H9 (cell line): ENCODE results near the gene FRYL. TPM values are rescaled to one million over a fixed set of nuclear protein-coding genes. Genes with fewer than 3 reads are reported as not detected.

Experiments used
- DNase-seq: peaks from one replicate; pipeline ENCODE4 v3.0.0-alpha.2; 2017
- H2AFZ ChIP-seq: one replicate; pipeline ENCODE4 v1.6.1; 2013; ENCODE audit warnings: mild to moderate bottlenecking, low read length, control low read depth, moderate library complexity
- H2AK5ac ChIP-seq: 2 replicates; pipeline ENCODE4 v1.6.1; 2013; ENCODE audit warnings: low read length, control low read depth, mixed read lengths; ENCODE audit not compliant: insufficient read length
- H2BK120ac ChIP-seq: one replicate; pipeline ENCODE4 v1.6.1; 2013; ENCODE audit warnings: low read depth, mild to moderate bottlenecking, low read length, control low read depth, inconsistent platforms; ENCODE audit not compliant: poor library complexity, severe bottlenecking
- H2BK12ac ChIP-seq: 2 replicates; pipeline ENCODE4 v1.6.1; 2013; ENCODE audit warnings: low read length, control low read depth, mixed read lengths, low read depth; ENCODE audit not compliant: insufficient read length
- H2BK15ac ChIP-seq: 2 replicates; pipeline ENCODE4 v1.6.1; 2013; ENCODE audit warnings: low read depth, low read length, control low read depth
- H2BK20ac ChIP-seq: one replicate; pipeline ENCODE4 v1.6.1; 2013; ENCODE audit warnings: low read depth, mild to moderate bottlenecking, low read length, control low read depth, inconsistent platforms; ENCODE audit not compliant: poor library complexity, severe bottlenecking
- H2BK5ac ChIP-seq: 2 replicates; pipeline ENCODE4 v1.6.1; 2013; ENCODE audit warnings: low read length, control low read depth, mixed read lengths; ENCODE audit not compliant: insufficient read length
- H3K14ac ChIP-seq: 2 replicates; pipeline ENCODE4 v1.6.1; 2013; ENCODE audit warnings: low read length, control low read depth; ENCODE audit not compliant: insufficient read depth
- H3K18ac ChIP-seq: 2 replicates; pipeline ENCODE4 v1.6.1; 2013; ENCODE audit warnings: low read depth, mild to moderate bottlenecking, mixed read lengths, low read length, control low read depth; ENCODE audit not compliant: insufficient read length
- H3K23ac ChIP-seq: 2 replicates; pipeline ENCODE4 v1.6.1; 2013; ENCODE audit warnings: low read length, control low read depth, mixed read lengths, low read depth; ENCODE audit not compliant: insufficient read length
- H3K23me2 ChIP-seq: 2 replicates; pipeline ENCODE4 v1.6.1; 2013; ENCODE audit warnings: low read depth, mild to moderate bottlenecking, mixed read lengths, low read length, control low read depth; ENCODE audit not compliant: insufficient read length, poor library complexity, severe bottlenecking
- H3K27ac ChIP-seq: 2 replicates; pipeline ENCODE4 v1.5.1; 2013; ENCODE audit warnings: low read length, control low read depth, mixed read lengths, low read depth; ENCODE audit not compliant: insufficient read length
- H3K27me3 ChIP-seq: 2 replicates; pipeline ENCODE4 v1.6.1; 2013; ENCODE audit warnings: low read length, control low read depth, inconsistent platforms; ENCODE audit not compliant: insufficient read depth
- H3K4ac ChIP-seq: 2 replicates; pipeline ENCODE4 v1.6.1; 2013; ENCODE audit warnings: low read depth, mild to moderate bottlenecking, control low read depth, inconsistent platforms, low read length, moderate library complexity
- H3K4me1 ChIP-seq: 2 replicates; pipeline ENCODE4 v1.6.1; 2013; ENCODE audit warnings: low read length, control low read depth, inconsistent platforms; ENCODE audit not compliant: insufficient read depth
- H3K4me2 ChIP-seq: 2 replicates; pipeline ENCODE4 v1.6.1; 2013; ENCODE audit warnings: low read length, control low read depth, mixed read lengths; ENCODE audit not compliant: insufficient read length, insufficient read depth
- H3K56ac ChIP-seq: 2 replicates; pipeline ENCODE4 v1.6.1; 2013; ENCODE audit warnings: low read depth, mild to moderate bottlenecking, mixed read lengths, low read length, control low read depth; ENCODE audit not compliant: insufficient read length
- H3K79me1 ChIP-seq: 2 replicates; pipeline ENCODE4 v1.6.1; 2013; ENCODE audit warnings: low read depth, mild to moderate bottlenecking, moderate library complexity, low read length, control low read depth, inconsistent platforms; ENCODE audit not compliant: insufficient read depth, poor library complexity, severe bottlenecking
- H3K79me2 ChIP-seq: 2 replicates; pipeline ENCODE4 v1.6.1; 2013; ENCODE audit warnings: low read length, control low read depth, inconsistent platforms; ENCODE audit not compliant: insufficient read depth
- H3K9ac ChIP-seq: 2 replicates; pipeline ENCODE4 v1.6.1; 2013; ENCODE audit warnings: low read length, control low read depth, mixed read lengths; ENCODE audit not compliant: insufficient read length; ENCODE audit errors: extremely low read depth
- H3K9me3 ChIP-seq: one replicate; pipeline ENCODE4 v1.6.1; 2013; ENCODE audit warnings: low read depth, low read length, inconsistent platforms; ENCODE audit not compliant: control insufficient read depth
- H3T11ph ChIP-seq: one replicate; pipeline ENCODE4 v1.6.1; 2013; ENCODE audit warnings: mild to moderate bottlenecking, low read length, control low read depth, inconsistent platforms
- H4K20me1 ChIP-seq: one replicate; pipeline ENCODE4 v1.6.1; 2013; ENCODE audit not compliant: control insufficient read depth, insufficient read length, insufficient read depth
- H4K5ac ChIP-seq: 2 replicates; pipeline ENCODE4 v1.6.1; 2013; ENCODE audit warnings: low read depth, mild to moderate bottlenecking, mixed read lengths, low read length, control low read depth; ENCODE audit not compliant: insufficient read length
- H4K8ac ChIP-seq: replicated peaks from 2 replicates; pipeline ENCODE4 v1.6.1; 2013; ENCODE audit warnings: low read length, control low read depth, mixed read lengths, low read depth; ENCODE audit not compliant: insufficient read length
- H4K91ac ChIP-seq: 2 replicates; pipeline ENCODE4 v1.6.1; 2013; ENCODE audit warnings: low read depth, mild to moderate bottlenecking, moderate library complexity, mixed read lengths, low read length, control low read depth; ENCODE audit not compliant: insufficient read length
- H3K27ac Mint-ChIP-seq, 3 experiments: 2 replicates in 2 of 3; 3 replicates in 1 of 3; pipeline ENCODE4 v1.8.0; 2020 to 2021; ENCODE audit warnings: mixed read lengths in 3 of 3, mild to moderate bottlenecking in 1 of 3, moderate library complexity in 1 of 3
- H3K27me3 Mint-ChIP-seq: 2 replicates; pipeline ENCODE4 v1.8.0; 2021; ENCODE audit warnings: low read depth, mild to moderate bottlenecking, moderate library complexity, mixed read lengths
- H3K36me3 Mint-ChIP-seq, 3 experiments: 2 replicates in 2 of 3; 3 replicates in 1 of 3; pipeline ENCODE4 v1.8.0; 2020 to 2021; ENCODE audit warnings: low read depth in 3 of 3, mixed read lengths in 3 of 3; ENCODE audit not compliant: insufficient read depth in 1 of 3
- H3K4me1 Mint-ChIP-seq, 2 experiments: 2 replicates each; pipeline ENCODE4 v1.8.0; 2020; ENCODE audit warnings: mixed read lengths in 2 of 2
- H3K4me3 Mint-ChIP-seq, 2 experiments: 2 replicates in 1 of 2; 3 replicates in 1 of 2; pipeline ENCODE4 v1.8.0; 2020 to 2021; ENCODE audit warnings: mild to moderate bottlenecking in 2 of 2, mixed read lengths in 2 of 2, moderate library complexity in 1 of 2
- H3K9me3 Mint-ChIP-seq, 2 experiments: 2 replicates in 1 of 2; 3 replicates in 1 of 2; pipeline ENCODE4 v1.8.0; 2020; ENCODE audit warnings: mild to moderate bottlenecking in 2 of 2, mixed read lengths in 2 of 2, moderate library complexity in 1 of 2
- WGBS: extraction: QIAGEN DNeasy Blood & Tissue Kit; methylation state at CpG from one replicate; pipeline ENCODE4 v1.1.7; 2013; ENCODE audit warnings: missing lambda C conversion rate, low lambda C conversion rate, mixed read lengths; ENCODE audit not compliant: insufficient read length; ENCODE audit errors: extremely low coverage; 5-methylcytosine and 5-hydroxymethylcytosine counted together
- total RNA-seq: library from RNA; stranded (reverse); gene quantifications from 2 replicates; pipeline ENCODE4 v1.2.1, GENCODE V29; 2021
- TF ChIP-seq, protein P1 (sequence below): fragments of 200-600 bp; sonication (generic); conservative IDR thresholded peaks from 3 replicates; pipeline ENCODE4 v1.8.0; 2021; ENCODE audit warnings: antibody characterized with exemption, mild to moderate bottlenecking

The FRYL gene
- total RNA-seq, 1 experiment from 2014 or later, result 31.5 TPM

DNA sequence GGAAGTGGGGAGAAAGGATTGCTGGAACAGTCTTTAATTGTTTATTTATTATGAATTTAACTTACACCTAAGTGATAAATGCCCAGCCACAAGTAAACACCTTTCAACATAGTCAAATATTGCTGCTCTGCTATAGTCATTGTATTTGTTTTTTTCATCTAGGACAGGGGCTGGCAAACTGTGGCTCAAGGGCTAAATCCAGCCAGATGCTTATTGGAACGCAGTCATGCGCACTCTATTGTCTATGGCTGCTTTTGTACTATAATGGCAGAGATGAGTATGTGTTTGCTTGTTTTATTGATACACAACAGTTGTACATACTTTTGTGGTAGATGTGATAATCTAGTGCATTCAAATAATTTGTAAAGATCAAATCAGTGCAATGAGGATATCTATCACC lies 194.7 kb downstream of the FRYL start:
- Histone ChIP-seq H3K27ac (no peak overlapping the region), H3K9ac (no peak overlapping the region), H2AFZ (no peak overlapping the region), H3K4ac (no peak overlapping the region), H2BK20ac (no peak overlapping the region), H4K8ac (no peak overlapping the region), H3K56ac (no peak overlapping the region), H2BK15ac (no peak overlapping the region), H2BK12ac (no peak overlapping the region), H4K91ac (no peak overlapping the region), H2BK120ac (no peak overlapping the region), H4K20me1 (no peaks in the 10 kb centered on the region), H3K4me1 (no peaks in the 10 kb centered on the region), H3K79me2 (no peaks in the 10 kb centered on the region), H3K14ac (no peak overlapping the region), H4K5ac (no peak overlapping the region), H3K27me3 (no peaks in the 10 kb centered on the region), H3K18ac (no peak overlapping the region), H2AK5ac (no peak overlapping the region), H3T11ph (no peak overlapping the region), H3K4me2 (no peak overlapping the region), H3K23me2 (no peaks in the 10 kb centered on the region), H3K23ac (no peak overlapping the region), H3K79me1 (no peaks in the 10 kb centered on the region), H3K9me3 (no peaks in the 10 kb centered on the region), H2BK5ac (no peak overlapping the region)
- DNase-seq, result no peak
- peaks cover 15 to 49% (median 41%) of the 10 kb centered on the region in 3 experiments; a peak in 6 of 7 replicates for H3K36me3 Mint-ChIP-seq
- no CpG with 5 or more reads among the region's 2 CpGs for WGBS
- no peaks in the 10 kb centered on the region for H3K9me3 Mint-ChIP-seq
- TF ChIP-seq, protein P1, sequence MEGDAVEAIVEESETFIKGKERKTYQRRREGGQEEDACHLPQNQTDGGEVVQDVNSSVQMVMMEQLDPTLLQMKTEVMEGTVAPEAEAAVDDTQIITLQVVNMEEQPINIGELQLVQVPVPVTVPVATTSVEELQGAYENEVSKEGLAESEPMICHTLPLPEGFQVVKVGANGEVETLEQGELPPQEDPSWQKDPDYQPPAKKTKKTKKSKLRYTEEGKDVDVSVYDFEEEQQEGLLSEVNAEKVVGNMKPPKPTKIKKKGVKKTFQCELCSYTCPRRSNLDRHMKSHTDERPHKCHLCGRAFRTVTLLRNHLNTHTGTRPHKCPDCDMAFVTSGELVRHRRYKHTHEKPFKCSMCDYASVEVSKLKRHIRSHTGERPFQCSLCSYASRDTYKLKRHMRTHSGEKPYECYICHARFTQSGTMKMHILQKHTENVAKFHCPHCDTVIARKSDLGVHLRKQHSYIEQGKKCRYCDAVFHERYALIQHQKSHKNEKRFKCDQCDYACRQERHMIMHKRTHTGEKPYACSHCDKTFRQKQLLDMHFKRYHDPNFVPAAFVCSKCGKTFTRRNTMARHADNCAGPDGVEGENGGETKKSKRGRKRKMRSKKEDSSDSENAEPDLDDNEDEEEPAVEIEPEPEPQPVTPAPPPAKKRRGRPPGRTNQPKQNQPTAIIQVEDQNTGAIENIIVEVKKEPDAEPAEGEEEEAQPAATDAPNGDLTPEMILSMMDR, result no peak
- H3K27me3 Mint-ChIP-seq, result no peaks in the 10 kb centered on the region
- no peak overlapping the region for H3K27ac Mint-ChIP-seq
- no peaks in the 10 kb centered on the region for H3K4me1 Mint-ChIP-seq
- H3K4me3 Mint-ChIP-seq, result no peak overlapping the region
